Gastroesophageal sphincter (tissue), 3 donors: ENCODE results near the gene EML5.

ENCODE experiments used
- EP300 ChIP-seq: sonication (generic); formaldehyde crosslinking; IDR thresholded peaks from one replicate; pipeline ENCODE4 v1.6.1; 2017; ENCODE audit warnings: antibody characterized with exemption, mild to moderate bottlenecking
- POLR2A ChIP-seq, 2 donors: fragments of 450-650 bp; IDR thresholded peaks; one replicate each; pipeline ENCODE4 v1.6.1; 2017; ENCODE audit warnings: antibody characterized with exemption in 2 of 2, mild to moderate bottlenecking in 2 of 2, moderate library complexity in 1 of 2
- TF ChIP-seq, protein P1 (sequence below), 4 experiments: fragments of 200-600 bp in 2 of 4; fragments of 450-650 bp in 2 of 4; sonication (generic) in 1 of 4; IDR thresholded peaks; one replicate each; pipeline ENCODE4 v1.5.1; 2017 to 2019; ENCODE audit warnings: antibody characterized with exemption in 4 of 4, mild to moderate bottlenecking in 2 of 4, moderate library complexity in 2 of 4

DNA sequence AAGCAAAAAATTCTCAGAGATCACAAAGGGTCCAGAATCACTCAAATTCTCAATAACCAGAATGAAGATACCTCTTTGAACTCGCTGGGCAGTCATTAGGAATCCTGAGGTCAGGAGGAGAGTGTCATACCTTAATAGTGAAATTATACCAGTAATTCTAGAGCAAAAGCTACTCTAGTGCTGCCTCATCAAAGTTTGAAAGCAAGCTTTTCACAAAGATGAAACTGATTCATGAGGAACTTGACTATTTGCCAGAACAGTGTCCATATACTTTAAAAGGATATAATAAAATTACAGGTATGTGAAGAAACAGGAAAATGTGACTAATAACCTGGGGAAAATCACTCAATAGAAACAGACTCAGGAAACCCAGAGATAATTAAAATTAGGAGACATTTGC is 44.5 kb downstream of the EML5 start:
- TF ChIP-seq EP300 (no peak), POLR2A (IDR thresholded peaks at IDR 0.05) (no peak)
- TF ChIP-seq, protein P1, sequence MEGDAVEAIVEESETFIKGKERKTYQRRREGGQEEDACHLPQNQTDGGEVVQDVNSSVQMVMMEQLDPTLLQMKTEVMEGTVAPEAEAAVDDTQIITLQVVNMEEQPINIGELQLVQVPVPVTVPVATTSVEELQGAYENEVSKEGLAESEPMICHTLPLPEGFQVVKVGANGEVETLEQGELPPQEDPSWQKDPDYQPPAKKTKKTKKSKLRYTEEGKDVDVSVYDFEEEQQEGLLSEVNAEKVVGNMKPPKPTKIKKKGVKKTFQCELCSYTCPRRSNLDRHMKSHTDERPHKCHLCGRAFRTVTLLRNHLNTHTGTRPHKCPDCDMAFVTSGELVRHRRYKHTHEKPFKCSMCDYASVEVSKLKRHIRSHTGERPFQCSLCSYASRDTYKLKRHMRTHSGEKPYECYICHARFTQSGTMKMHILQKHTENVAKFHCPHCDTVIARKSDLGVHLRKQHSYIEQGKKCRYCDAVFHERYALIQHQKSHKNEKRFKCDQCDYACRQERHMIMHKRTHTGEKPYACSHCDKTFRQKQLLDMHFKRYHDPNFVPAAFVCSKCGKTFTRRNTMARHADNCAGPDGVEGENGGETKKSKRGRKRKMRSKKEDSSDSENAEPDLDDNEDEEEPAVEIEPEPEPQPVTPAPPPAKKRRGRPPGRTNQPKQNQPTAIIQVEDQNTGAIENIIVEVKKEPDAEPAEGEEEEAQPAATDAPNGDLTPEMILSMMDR (IDR thresholded peaks at IDR 0.05) = no peak
